GM12801 (cell line): Measurements from ENCODE around the gene EFR3B.

Experiments used
- CTCF ChIP-seq: IDR thresholded peaks from one replicate; pipeline ENCODE4 v1.5.1; 2011; ENCODE audit warnings: control low read depth; ENCODE audit not compliant: insufficient read length; ENCODE audit errors: extremely low read depth

Gene EFR3B

DNA sequence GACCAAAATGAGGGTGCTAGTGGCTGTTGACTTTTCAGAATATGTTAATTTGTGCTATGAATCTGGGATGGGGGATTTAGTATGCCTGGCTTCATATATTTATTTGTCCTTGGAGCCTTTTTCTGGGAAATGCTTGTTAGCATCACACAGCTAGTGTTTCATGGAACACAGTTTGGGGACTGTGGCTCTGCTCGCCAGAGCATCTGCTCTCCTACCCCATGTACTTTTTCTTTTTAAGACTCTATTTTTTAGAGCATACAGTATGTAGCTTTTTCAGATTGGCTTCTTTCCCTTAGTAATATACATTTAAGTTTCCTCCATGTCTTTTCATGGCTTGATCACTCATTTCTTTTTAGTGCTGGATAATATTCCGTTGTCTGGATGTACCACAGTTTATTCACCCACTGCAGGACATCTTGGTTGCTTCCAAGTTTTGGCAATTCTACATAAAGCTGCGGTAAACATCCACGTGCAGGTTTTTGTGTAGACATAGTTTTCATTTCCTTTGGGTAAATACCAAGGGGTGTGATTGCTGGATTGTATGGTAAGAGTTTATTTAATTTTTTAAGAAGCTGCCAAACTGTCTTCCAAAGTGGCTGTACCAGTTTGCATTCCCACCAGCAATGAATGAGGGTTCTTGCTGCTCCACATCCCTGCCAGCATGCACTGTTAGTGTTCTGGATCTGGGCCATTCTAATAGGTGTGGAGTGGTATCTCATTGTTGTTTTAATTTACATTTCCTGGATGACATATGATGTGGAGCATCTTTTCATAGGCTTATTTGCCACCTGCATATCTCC is 44.1 kb downstream of the EFR3B start:
- TF ChIP-seq CTCF, result no peak

- no peak for TF ChIP-seq CTCF
Observed at GRCh38 chr2:25088817-25089516, 47.1 kb downstream of the EFR3B start.

DNA sequence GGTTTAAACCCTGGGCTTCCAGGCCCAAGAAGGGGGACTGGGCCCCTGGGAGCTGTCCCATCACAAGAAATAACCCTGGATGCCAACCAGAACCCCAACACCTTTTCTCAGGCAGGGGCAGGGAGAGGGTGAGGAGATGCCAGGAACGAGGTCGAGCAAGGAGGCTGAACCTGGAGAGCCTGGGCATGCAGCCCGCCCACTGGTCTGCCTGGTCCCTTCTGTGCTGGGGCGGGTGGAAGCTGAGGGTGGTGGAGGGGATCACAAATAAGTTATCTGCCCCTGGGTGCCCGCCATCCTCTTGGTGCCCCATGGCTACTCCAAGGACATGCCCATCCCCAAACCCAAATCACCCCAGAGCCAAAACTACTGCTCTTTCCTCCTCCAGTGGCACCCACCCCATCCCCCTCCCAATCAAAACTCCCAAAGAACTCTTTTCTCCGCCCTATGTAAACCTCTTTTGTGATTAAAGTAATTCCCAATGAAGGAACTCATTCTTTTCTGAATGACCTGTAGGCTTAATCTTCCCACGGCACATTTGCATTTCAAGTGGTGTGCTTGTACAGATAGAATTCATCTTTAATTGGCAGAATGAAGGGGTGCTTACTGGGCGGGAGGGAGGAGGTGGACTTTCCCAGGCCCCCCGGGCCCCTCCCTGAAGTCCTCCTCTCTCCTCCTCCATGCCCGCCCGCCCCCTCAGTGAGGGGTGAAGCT is 47.9 kb downstream of the EFR3B start:
- TF ChIP-seq CTCF, result no peak

DNA sequence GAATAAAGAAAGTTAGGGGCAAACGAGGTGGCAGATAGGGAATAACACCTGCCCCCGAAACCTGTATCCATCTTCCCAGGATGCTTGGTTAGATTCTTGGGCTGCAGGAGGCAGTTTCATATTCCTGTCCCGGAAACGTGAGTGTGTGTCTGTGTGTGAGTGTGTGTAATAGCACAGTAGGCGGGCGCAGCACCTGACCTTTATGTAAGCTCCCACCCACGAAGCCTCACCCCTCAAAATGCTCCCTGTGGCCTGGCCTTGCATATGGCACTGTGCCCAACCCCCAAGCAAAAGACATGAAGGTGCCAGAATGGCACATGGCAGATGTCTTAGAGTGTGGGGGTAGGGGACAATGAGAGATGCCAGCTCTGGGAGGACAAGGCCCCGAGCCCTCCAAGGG is 48.9 kb downstream of the EFR3B start:
- TF ChIP-seq CTCF, result no peak

DNA sequence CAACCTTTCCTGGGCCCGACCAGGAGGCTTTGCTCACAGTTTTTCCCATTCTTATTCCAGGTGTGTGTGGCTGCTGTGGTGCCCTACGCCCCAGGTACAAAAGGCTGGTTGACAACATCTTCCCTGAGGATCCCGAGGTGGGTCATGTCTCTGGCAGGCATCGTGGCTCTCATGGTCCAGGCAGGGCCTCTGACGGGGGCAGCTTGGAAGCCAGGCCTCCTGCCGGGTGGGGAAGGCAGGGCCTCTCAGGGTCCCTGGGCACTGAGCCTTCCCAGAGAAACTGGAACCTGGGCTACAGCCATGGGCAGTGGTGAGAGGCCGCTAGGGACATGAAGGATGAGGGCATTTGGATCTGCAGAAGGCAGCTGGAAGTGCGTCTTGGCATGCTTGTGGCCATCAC is 49.4 kb downstream of the EFR3B start:
- no peak for TF ChIP-seq CTCF

- no peak for TF ChIP-seq CTCF
Observed at GRCh38 chr2:25098056-25098455, 56.2 kb downstream of the EFR3B start.

DNA sequence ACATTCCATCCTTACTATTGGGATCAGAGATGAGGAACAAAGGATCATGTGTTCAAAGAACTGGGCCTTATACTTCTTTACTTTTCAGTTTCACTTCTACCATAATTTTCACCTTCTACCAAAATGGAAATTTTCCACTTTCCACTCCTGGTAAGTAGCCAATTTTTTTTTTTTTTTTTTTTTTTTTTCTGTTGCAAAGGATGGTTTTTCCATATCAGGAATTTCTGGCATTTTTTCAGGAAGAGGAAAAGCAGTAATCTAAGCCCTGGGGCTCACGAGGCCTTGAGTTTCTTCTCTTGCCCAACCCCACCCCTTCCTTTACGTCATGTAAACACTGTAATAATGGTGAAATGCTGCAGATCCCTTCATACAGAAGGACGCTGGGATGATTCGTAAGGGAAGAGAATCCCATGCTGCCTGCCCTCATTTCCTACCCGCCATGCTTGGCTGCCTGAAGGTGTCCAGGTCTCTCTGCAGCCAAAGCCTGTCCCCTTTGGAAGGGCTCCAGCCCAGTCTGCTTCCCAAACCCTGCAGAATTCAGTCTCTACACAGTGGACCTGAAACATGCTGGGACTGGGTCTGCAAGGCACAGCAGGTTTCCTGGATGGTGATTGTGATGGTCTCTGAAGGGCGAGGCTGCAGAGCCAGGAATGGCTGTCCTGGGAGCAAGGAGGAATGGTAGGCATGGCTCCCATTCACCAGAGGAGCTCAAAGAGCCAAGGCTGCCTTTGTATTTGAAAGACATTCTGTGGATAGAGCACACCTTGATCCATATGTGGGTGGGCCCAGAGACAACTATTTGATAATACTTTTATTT is 57.0 kb downstream of the EFR3B start:
- TF ChIP-seq CTCF, result no peak
